Neural cell (in vitro differentiated cells): ENCODE results near the gene AFAP1L1. TPM values are rescaled to one million over a fixed set of nuclear protein-coding genes. Genes with fewer than 3 reads are reported as not detected.

Source experiments
- H2AFZ ChIP-seq: fragments of 200-600, 300-800 bp; sonication (generic), shearing (Covaris generic); 2 replicates; pipeline ENCODE4 v1.6.0; 2014; ENCODE audit warnings: low read depth, mild to moderate bottlenecking, antibody characterized with exemption, low read length, moderate library complexity
- H3F3A ChIP-seq: fragments of 200-600 bp; shearing (Covaris generic); 2 replicates; pipeline ENCODE4 v1.6.1; 2016; ENCODE audit warnings: mild to moderate bottlenecking, moderate library complexity, mixed read lengths, antibody characterized with exemption, low read length; ENCODE audit not compliant: insufficient read depth, poor library complexity, severe bottlenecking
- H3K27ac ChIP-seq: fragments of 200-600, 300-800 bp; sonication (generic), shearing (Covaris generic); 2 replicates; pipeline ENCODE4 v1.5.1; 2014; ENCODE audit warnings: mild to moderate bottlenecking, low read length, moderate library complexity
- H3K27me3 ChIP-seq: fragments of 300-800, 200-600 bp; sonication (generic), shearing (Covaris generic); 2 replicates; pipeline ENCODE4 v1.6.0; 2014; ENCODE audit warnings: mild to moderate bottlenecking, low read depth, low read length, moderate library complexity; ENCODE audit not compliant: insufficient read depth
- H3K36me3 ChIP-seq: fragments of 300-800, 200-600 bp; sonication (generic), shearing (Covaris generic); 2 replicates; pipeline ENCODE4 v1.5.1; 2014; ENCODE audit warnings: mild to moderate bottlenecking, antibody characterized with exemption, low read length, moderate library complexity; ENCODE audit not compliant: insufficient read depth
- H3K4me2 ChIP-seq: fragments of 300-800, 200-600 bp; sonication (generic), shearing (Covaris generic); 2 replicates; pipeline ENCODE4 v1.6.0; 2014; ENCODE audit warnings: mild to moderate bottlenecking, low read length
- H3K4me3 ChIP-seq: fragments of 300-800, 200-600 bp; sonication (generic), shearing (Covaris generic); 2 replicates; pipeline ENCODE4 v1.5.1; 2014; ENCODE audit warnings: mild to moderate bottlenecking, low read length, moderate library complexity
- H3K79me2 ChIP-seq: fragments of 200-600 bp; shearing (Covaris generic); replicated peaks from 2 replicates; pipeline ENCODE4 v1.6.0; 2014; ENCODE audit warnings: mild to moderate bottlenecking, low read length, moderate library complexity; ENCODE audit not compliant: insufficient read depth
- H3K9ac ChIP-seq: fragments of 300-800, 200-600 bp; sonication (generic), shearing (Covaris generic); 2 replicates; pipeline ENCODE4 v1.6.1; 2016; ENCODE audit warnings: mild to moderate bottlenecking, low read length, mixed read lengths
- H3K9me2 ChIP-seq: fragments of 200-600 bp; shearing (Covaris generic); 2 replicates; pipeline ENCODE4 v1.6.1; 2016; ENCODE audit warnings: mild to moderate bottlenecking, low read length, mixed read lengths; ENCODE audit not compliant: insufficient read depth
- H3K9me3 ChIP-seq: fragments of 200-600, 300-800 bp; sonication (generic), shearing (Covaris generic); 2 replicates; pipeline ENCODE4 v1.6.1; 2016; ENCODE audit warnings: mild to moderate bottlenecking, mixed run types, low read length, moderate library complexity, mixed read lengths
- H4K20me1 ChIP-seq: fragments of 200-600 bp; shearing (Covaris generic); 2 replicates; pipeline ENCODE4 v1.6.1; 2016; ENCODE audit warnings: mild to moderate bottlenecking, mixed run types; ENCODE audit not compliant: insufficient read depth
- EP300 ChIP-seq: fragments of 450-650 bp; conservative IDR thresholded peaks from 2 replicates; pipeline ENCODE4 v1.6.1; 2014; ENCODE audit warnings: antibody characterized with exemption, mild to moderate bottlenecking, moderate library complexity; ENCODE audit not compliant: poor library complexity, severe bottlenecking
- EZH2 ChIP-seq: fragments of 200-600, 300-800 bp; shearing (Covaris generic), sonication (generic); IDR thresholded peaks from 2 replicates; pipeline ENCODE4 v1.6.1; 2014; ENCODE audit warnings: antibody characterized with exemption, low read length, borderline replicate concordance, mild to moderate bottlenecking; ENCODE audit not compliant: insufficient read depth, poor library complexity, severe bottlenecking
- MXI1 ChIP-seq: fragments of 450-650 bp; conservative IDR thresholded peaks from 2 replicates; pipeline ENCODE4 v1.6.1; 2014; ENCODE audit warnings: antibody characterized with exemption, mild to moderate bottlenecking; ENCODE audit not compliant: poor library complexity, severe bottlenecking
- POLR2AphosphoS5 ChIP-seq: IDR thresholded peaks from 2 replicates; pipeline ENCODE4 v1.6.1; 2012
- RAD21 ChIP-seq: fragments of 450-650 bp; conservative IDR thresholded peaks from 2 replicates; pipeline ENCODE4 v1.6.1; 2014; ENCODE audit warnings: antibody characterized with exemption, mild to moderate bottlenecking, moderate library complexity
- REST ChIP-seq: IDR thresholded peaks from 2 replicates; pipeline ENCODE4 v1.6.1; 2012; ENCODE audit warnings: borderline replicate concordance
- SMC3 ChIP-seq: fragments of 450-650 bp; conservative IDR thresholded peaks from 2 replicates; pipeline ENCODE4 v1.6.1; 2014; ENCODE audit warnings: antibody characterized with exemption, mild to moderate bottlenecking, moderate library complexity; ENCODE audit not compliant: poor library complexity
- TAF1 ChIP-seq: IDR thresholded peaks from 2 replicates; pipeline ENCODE4 v1.6.1; 2012; ENCODE audit warnings: low read depth
- polyA plus RNA-seq: library from polyadenylated mRNA; depleted of rRNA; stranded (reverse); fragments of >200 nt; gene quantifications from 2 replicates; pipeline ENCODE4 v1.2.3, GENCODE V29; 2014
- TF ChIP-seq, protein P1 (sequence below): fragments of 450-650 bp; IDR thresholded peaks from 2 replicates; pipeline ENCODE4 v1.5.1; 2014; ENCODE audit warnings: antibody characterized with exemption, mild to moderate bottlenecking, moderate library complexity; ENCODE audit not compliant: poor library complexity, severe bottlenecking

Gene AFAP1L1
- polyA plus RNA-seq, 1 donor from 2014 or later: not detected

DNA sequence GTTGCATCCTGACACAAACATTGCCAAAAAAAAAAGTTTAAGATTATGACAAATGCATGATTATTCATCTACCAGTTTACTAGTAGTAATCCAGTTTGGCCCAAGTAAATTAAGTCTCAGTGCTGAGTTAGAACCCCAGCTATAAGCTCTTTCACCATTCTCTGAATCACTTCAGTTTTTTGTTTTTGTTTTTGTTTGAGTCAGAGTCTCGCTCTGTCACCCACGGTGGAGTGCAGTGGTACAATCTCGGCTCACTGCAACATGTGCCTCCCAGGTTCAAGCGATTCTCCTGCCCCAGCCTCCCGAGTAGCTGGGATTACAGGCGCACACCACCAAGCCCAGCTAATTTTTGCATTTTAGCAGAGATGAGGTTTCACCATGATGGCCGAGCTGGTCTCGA is 84.7 kb downstream of the AFAP1L1 start:
- Histone ChIP-seq H2AFZ (no peak overlapping the region), H3K27me3 (no peaks in the 10 kb centered on the region), H3K9ac (no peak overlapping the region), H3K27ac (no peak overlapping the region), H3K4me2 (no peak overlapping the region), H3F3A (no peaks in the 10 kb centered on the region), H3K9me3 (no peaks in the 10 kb centered on the region), H3K9me2 (no peaks in the 10 kb centered on the region), H3K4me3 (peak overlapping the region; percentile 29), H3K36me3 (no peaks in the 10 kb centered on the region), H4K20me1 (no peaks in the 10 kb centered on the region), H3K79me2 (no peaks in the 10 kb centered on the region)
- TF ChIP-seq MXI1 (no peak), RAD21 (no peak), TAF1 (no peak), POLR2AphosphoS5 (no peak), SMC3 (no peak), EZH2 (no peak), REST (no peak), EP300 (no peak)
- TF ChIP-seq, protein P1, sequence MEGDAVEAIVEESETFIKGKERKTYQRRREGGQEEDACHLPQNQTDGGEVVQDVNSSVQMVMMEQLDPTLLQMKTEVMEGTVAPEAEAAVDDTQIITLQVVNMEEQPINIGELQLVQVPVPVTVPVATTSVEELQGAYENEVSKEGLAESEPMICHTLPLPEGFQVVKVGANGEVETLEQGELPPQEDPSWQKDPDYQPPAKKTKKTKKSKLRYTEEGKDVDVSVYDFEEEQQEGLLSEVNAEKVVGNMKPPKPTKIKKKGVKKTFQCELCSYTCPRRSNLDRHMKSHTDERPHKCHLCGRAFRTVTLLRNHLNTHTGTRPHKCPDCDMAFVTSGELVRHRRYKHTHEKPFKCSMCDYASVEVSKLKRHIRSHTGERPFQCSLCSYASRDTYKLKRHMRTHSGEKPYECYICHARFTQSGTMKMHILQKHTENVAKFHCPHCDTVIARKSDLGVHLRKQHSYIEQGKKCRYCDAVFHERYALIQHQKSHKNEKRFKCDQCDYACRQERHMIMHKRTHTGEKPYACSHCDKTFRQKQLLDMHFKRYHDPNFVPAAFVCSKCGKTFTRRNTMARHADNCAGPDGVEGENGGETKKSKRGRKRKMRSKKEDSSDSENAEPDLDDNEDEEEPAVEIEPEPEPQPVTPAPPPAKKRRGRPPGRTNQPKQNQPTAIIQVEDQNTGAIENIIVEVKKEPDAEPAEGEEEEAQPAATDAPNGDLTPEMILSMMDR: no peak

DNA sequence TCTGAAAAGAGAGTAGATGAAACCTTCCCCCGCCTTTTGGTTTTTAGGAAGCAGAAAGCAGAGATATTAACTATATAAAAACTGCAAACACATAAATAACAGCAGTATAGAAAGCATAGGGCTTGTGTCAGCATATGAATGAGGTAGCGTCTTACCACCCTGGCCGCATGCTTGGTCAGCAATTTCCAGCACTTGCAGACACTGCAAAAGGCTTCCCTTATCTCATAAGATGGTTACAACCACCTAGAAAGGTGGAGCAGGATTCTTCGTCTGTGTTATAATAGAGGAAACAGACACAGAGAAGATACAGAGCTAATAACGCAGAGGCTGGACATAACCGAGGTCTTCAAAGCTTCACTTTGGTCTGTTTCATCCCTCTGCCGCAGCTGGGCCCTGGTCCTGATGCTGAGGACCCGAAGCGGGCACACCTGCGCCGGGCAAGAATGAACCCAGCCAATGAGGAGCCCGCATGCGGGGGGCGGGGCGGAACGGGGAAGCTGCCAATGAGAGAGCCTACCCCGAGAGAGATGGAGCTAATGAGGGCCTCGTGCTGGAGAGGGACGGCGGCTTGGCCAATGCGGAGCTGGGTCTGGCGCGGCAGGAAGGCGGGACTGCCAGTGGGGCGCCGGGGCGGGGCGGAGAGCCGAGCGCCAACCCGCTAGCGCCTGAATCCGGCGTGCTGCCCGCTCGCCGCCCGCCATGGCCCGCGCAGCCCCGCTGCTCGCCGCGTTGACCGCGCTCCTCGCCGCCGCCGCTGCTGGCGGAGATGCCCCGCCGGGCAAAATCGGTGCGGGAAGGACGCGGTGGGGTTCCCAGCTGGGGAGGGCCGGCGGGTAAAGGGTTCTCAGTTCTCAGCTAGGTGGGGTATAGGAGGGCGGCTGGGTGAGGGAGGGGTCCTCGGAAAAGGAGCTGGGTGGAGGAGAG is 86.0 kb downstream of the AFAP1L1 start, which contains the start of gene PCYOX1L:
Gene PCYOX1L (plus strand): TSS at position 677 of the 924 bp plus-strand sequence. CDS start 23 bp downstream, at position 700.
- Histone ChIP-seq H3K27ac (peak within 1 kb of the TSS; percentile 74), H3K9me2 (no peaks in the 10 kb centered on the region), H3K9me3 (no peaks in the 10 kb centered on the region), H3K79me2 (no peaks in the 10 kb centered on the region), H3K9ac (peak within 1 kb of the TSS; percentile 77), H3F3A (no peaks in the 10 kb centered on the region), H3K27me3 (no peaks in the 10 kb centered on the region), H3K4me3 (peak within 1 kb of the TSS; percentile 83), H4K20me1 (no peaks in the 10 kb centered on the region), H2AFZ (peak within 1 kb of the TSS; percentile 93), H3K36me3 (no peaks in the 10 kb centered on the region), H3K4me2 (peak within 1 kb of the TSS; percentile 98)
- TF ChIP-seq TAF1: no peak
- peak; percentile 65 for TF ChIP-seq EP300
- TF ChIP-seq, protein P1: peak; percentile 43
- no peak for TF ChIP-seq REST
- TF ChIP-seq POLR2AphosphoS5: peak; percentile 56
- peak; percentile 30 for TF ChIP-seq SMC3
- peak; percentile 96 for TF ChIP-seq MXI1
- TF ChIP-seq RAD21: no peak
- no peak for TF ChIP-seq EZH2
